Activated CD8-positive, alpha-beta memory T cell treated with anti-CD3 and anti-CD28 coated beads, Interleukin-2, amount 50 U/mL, for 48 hours (primary cell): Measurements from ENCODE around the gene TET1.
"Not testable (repeated sequence)": the region's sequence is repeated elsewhere in the genome, so short reads cannot be mapped to it uniquely, and the experiment has no call there.

Experiments used
- DNase-seq: peaks from one replicate; pipeline ENCODE4 v3.0.0-alpha.2; 2020

TET1 gene

DNA sequence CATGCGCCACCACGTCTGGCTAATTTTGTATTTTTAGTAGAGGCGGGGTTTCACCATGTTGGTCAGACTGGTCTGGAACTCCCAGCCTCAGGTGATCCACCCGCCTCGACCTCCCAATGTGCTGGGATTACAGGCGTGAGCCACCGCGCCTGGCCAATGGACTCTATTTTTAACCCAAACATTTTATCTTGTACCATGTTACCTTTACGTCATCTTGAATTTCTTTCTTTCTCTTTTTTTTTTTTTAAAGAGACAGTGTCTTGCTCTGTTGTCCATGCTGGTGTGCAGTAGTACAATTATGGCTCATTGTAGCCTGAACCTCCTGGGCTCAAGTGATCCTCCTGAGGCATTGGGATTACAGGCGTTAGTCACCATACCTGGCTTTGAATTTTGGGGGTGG is 57.6 kb downstream of the TET1 start:
- not testable (repeated sequence) for DNase-seq

DNA sequence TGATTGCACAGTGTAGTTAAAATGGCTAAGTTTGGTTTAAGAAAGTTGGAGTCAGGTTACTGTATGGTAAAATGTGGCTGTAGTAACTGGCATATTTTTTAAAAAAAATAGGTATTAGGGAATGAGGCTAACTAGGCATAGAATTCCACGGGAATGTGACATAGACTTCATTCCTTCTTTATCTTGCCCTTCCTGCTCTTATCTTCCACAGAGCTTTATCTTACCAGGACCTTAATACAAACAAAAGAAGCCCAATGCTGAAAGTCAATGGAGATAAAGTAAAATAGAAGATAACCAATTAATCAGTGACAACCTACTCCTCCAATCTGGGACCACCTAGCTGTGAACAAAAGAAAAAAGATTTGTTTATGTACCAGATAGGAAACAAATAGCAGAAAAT is 58.1 kb downstream of the TET1 start:
- DNase-seq = no peak

DNA sequence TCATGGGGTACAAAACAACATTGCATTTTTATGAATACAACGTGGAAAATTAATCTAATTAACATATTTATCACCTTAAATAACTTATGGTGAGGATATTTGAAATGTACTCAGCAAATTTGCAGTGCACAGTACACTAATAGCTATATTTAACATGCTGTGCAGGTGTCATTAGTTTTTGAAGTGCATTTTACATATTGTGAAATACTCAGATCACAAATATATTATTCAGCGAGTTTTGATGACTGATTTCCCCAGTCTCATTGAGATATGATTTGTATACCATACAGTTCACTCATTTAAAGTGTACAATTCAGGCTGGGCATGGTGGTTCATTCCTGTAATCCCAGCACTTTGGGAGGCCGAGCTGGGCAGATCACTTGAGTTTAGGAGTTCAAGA is 59.5 kb downstream of the TET1 start:
- no peak for DNase-seq

DNA sequence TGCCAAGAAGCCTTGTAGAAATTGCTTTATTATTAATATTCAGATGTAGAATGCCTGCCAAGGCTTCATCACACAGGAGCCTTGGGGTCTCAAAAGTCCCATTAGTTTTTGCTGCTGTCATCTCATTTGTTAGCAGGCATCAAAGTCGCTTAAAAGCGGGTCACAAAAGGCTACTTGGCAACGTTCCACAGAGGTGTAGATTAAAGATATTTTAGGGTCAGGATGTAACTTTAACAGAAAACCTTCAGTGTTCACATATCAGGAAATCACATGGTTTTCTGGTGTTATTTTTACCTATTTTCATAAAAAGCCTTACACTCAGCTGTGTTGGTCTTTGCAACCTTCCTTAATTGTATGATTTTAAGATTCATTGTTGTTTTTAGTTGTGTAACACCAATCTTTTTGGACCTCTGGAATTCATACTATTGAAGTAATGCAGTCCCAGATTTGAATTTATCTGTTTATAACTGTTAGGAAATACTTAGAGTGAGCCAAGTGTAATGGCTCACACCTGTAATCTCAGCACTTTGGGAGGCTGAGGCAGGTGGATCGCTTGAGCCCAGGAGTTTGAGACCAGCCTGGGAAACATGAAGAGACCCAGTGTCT is 65.3 kb downstream of the TET1 start:
- no peak for DNase-seq

DNA sequence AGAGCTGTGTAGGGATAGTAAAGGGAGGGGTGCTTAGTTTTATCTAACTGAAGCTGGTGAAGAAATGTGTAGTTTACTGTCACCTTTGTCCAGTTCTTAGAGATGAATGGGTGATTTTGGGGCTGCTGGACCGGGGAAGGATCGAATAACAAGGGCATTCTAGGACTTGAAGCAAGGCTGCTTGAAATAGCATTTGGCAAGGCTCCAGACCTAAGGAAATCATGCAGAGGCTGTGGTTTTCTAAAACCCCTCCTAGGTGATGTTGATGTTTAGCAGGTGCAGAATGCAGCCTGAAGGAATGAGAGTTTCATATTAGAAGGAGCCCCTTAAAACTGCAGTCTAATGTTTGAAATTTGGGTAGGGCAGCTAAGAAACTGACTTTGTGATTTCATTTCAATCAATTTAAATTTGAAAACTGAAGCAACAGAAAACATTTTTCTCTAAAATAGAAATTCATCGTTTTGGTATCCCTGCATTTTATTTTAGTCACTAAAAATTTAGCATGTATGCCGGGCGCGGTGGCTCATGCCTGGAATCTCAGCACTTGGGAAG is 68.5 kb downstream of the TET1 start:
- DNase-seq = no peak

DNA sequence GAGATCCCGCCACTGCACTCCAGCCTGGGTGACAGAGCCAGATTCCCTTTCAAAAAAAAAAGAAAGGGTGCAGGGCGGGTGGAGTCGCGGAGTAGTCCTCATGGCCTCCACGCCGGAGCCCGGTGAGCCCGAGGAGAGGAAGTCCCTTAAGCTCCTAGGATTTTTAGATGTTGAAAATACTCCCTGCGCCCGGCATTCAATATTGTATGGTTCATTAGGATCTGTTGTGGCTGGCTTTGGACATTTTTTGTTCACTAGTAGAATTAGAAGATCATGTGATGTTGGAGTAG is 72.1 kb downstream of the TET1 start:
- not testable (repeated sequence) for DNase-seq

DNA sequence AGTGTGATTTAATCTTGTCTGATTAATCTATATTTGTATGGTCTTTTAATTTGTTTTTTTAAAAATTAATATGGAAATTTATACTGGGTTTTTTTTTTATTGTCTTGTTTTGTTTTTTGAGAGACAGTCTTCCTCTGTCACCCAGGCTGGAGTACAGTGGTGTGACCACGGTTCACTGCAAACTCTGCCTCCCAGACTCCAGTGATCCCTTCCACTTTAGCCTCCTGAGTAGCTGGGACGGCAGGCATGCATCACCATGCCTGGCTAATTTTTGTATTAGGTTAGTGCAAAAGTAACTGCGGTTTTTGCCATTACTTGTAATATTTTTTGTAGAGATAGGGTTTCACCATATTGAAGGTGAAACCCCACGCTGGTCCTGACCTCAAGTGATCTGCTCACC is 73.1 kb downstream of the TET1 start:
- no peak for DNase-seq

DNA sequence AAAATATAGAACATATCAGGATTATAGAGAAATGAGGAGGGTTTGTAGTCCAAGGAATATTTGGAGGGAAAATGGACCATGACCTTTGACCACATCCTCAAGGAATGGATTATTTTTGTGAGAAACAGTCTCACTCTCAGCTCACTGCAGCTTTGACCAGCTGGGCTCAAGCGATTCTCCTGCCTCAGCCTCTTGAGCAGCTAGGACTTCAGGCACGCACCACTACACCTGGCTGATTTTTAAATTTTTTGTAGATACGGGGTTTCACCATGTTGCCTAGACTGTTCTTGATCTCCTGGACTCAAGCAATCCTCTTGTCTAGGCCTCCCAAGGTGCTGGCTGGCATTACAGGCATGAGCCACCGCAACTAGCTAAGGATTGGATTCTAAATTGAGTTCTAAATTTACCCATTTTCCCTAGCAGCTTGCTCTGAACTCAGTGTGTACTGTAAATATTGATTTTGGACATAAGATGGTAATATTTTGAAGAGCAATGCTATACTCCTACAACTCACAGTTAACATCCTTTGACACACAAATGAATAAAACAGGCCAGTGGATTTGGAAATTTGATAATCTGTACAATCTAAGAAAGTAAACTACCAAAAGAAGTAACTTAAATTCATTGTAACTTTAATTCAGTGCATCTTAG is 73.8 kb downstream of the TET1 start:
- no peak for DNase-seq

DNA sequence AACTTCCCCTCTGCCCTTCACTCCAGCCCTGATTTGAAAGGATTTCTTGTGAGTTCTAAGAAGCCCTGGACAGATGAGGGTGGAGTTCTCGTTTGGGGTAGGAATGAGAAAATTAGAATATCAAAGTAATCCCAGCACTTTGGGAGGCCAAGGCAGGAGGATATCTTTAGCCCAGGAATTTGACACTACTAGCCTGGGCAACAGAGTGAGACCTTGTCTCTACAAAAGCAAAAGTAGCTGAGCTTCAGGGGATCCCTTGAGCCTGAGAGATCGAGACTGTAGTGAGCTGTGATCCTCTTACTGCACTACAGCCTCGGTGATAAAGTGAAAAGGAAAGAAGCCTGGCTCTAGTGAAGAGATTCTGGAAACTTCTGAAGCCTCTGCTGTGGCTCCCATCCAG is 76.2 kb downstream of the TET1 start:
- no peak for DNase-seq

DNA sequence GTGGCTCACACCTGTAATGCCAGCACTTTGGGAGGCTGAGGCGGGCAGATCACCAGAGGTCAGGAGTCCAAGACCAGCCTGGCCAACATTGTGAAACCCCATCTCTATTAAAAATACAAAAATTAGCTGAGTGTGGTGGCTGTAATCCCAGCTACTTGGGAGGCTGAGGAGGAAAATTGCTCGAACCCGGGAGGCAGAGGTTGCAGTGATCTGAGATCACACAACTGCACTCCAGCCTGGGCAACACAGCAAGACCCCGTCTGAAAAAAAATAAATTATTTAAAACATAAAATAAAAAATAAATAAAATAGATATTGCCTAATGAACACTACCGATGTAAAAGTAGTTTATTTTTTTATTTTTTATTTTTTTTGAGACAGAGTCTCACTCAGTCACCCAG is 83.4 kb downstream of the TET1 start:
- not testable (repeated sequence) for DNase-seq

DNA sequence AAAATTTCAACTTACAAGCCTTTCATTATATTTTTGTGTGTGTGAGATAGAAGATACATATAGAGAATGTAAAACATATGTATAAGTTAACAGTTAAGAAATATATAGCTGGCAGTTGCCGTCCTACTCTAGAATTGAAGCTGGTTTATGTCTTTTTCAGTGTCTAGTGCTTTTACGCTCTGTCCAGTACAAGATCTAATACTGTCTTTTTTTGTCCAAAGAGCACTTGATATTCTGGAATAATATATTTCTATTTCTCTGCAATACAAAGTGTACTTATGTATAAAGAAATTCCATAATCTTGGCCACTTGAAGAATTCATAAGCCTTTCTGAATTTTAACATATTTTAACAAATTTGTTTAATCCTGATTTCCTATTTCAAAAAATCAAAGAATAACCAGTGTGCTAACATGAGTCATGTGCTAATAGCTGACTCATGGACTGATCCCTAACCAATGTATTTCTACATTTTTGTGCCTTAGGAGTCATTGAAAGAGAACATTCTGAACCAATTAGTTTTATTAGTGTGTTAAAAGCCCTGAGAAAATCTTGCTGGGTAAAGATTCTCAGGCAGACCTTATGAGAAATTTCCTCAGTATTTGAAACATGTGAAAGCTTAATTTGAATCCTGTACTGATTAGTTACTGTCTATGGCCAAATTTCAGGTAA is 87.7 kb downstream of the TET1 start:
- DNase-seq = no peak

DNA sequence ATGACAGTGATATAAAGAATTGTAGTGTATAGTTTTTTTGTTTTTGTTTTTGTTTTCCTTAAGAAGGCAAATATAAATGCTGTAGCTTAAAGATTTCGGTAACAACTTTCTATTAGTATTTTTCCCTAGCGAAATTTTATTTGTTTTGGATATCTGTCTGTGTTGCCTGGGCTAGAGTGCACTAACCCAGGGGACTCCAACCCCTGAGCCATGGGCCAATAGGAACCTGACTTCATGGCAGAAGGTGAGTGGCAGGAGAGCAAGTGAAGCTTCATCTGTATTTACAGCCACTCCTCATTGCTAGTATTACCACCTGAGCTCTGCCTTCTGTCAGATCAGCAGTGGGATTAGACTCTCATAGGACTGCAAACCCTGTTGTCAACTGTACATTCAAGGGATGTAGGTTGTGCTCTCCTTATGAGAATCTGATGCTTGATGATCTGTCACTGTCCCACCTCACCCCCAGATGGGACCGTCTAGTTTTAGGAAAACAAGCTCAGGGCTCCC is 95.5 kb downstream of the TET1 start:
- DNase-seq = no peak

DNA sequence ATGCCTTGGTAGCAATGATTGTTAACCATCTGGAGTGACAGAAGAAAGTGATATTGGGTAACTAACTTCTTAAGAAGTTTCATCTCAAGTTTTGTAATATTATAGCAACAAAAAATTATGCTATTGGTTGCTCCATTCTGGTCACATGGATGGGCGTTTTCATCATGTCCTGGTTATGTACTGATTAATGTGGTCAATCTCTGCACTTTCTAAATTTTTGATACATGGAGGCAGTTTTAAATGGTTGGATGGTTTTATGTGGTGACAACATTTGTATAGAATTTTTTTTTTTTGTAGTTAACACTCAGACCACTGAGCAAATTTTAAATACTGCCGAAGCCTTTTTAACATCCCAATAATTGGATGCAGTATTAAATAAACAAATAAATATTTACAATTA is 105.7 kb downstream of the TET1 start:
- no peak for DNase-seq

DNA sequence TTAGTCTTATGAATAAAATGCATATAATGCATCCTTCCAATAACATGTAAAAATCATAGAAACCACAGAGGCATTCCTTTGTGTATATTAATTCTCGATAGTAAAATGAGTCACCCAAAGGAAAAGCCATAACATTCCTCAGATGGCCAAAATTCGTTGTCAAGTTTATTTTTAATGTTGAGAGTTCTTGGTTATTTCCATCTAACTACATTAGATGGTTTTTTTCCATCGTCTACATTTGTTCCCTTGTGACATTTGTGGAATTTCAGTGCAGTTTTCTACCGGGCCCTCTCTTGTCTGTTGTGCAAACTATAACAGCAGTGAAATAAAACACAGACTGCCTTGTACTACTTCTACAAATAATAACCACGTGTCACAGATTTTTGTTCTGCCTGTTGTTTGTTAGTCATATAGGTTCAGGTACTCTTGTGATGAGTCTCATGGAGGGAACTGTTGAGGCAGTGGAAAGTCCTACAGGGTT is 106.2 kb downstream of the TET1 start:
- DNase-seq = no peak

DNA sequence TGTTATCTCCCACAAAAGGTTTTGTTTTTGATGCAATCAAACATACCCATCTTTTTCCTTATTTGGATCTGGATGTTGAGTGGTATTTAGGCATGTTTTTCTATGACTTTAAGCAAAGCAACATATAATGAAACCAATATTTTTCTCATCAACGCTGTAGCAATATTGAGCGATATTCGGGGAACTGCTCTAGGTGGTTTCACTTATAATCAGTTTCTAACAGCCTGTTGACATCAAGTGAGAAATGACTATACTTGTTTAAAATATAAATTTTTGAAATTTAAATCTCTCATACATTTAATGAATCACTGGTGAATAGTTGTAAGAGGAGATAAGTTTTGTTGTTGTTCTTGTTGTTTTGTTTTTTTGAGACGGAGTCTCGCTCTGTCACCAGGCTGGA is 108.1 kb downstream of the TET1 start:
- DNase-seq = no peak

DNA sequence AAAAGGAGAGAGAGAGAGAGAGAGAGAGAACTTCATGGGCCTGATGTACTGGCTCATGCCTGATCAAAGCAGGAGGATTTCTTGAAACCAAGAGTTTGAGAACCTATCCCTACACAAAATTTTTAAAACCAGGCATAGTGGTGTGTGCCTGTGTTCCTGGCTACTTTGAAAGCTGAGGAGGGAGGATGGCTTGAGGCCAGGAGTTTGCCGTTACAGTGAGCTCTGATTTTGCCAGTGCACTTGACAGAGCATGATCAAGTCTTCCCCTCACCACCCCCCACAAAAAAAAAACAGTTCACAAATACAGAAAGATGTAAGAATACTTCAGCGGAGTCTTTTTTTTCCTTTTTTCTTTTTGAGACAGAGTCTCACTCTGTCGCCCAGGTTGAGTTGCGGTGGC is 108.8 kb downstream of the TET1 start:
- no peak for DNase-seq

DNA sequence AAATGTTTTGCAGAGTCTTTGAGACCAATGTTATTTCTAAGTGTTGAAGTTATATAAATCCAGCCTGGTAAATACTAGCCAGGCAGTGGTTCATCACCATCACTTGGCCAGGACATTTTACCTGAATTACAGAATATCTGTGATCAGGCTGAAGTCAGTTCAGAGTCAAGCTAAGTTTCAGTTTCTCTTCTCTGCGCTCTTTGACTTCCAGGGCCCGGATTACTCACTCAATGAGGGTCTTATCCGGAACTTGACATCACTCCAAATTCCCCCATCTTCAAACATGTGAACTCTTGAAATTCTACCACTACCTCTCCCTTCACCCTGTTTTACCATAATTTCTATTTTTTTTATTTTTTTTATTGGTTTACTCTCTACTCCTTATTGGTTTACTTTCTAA is 124.3 kb downstream of the TET1 start:
- DNase-seq = no peak

DNA sequence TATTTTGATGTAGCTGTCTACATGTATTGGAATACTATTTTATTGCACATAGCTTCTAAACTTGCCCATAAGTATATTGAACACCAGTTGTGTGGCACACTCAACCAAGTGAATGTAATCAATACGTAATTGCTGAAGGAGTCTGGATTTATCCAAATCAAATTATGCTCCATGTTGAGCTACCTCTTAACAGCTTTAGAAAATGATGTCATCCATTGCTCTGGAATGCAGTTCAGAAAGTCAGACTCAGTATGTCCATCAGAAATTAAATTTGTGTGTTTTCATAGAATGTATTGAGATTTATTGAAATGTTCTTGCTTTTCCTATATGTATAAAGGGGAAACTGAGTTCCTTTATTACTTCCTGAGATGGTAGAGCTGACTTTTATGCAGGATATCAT is 135.9 kb downstream of the TET1 start:
- DNase-seq = no peak

DNA sequence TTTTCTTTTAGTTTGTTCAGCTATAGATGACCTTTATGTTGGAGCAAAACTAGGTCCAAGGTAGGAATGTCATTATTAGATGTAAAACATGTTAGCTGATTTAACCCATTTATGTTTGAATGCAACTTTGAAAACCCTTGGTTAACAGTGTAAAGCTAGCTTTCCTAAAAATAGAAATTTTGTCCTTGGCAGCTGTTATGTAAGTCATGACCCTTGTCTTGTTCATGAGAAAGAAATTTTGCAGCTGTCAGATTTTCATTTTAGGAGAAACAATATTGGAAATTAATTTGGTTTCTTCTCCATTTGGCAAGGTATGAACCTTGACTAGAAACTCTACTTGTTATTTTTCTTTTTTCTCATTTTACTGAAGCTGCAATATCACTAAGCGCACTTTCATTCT is 137.0 kb downstream of the TET1 start:
- no peak for DNase-seq

DNA sequence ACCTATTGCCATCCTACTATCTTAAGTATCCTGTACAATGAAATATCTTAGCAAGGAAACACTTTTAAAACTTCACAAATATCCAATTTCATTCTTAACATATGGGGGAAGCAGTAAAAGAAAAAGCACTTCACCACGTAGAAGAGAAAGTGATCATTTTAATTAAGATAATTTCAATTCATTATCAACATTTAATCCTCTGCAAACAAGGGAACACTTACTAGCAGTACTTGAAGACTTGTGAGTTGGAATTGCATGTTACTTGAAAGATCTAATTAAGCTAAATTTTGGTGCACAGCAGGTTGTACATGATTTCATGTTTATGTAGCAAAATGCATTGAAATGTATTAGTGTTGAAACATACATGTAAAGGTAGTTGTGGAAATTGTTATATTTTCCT is 140.1 kb downstream of the TET1 start:
- DNase-seq = no peak

DNA sequence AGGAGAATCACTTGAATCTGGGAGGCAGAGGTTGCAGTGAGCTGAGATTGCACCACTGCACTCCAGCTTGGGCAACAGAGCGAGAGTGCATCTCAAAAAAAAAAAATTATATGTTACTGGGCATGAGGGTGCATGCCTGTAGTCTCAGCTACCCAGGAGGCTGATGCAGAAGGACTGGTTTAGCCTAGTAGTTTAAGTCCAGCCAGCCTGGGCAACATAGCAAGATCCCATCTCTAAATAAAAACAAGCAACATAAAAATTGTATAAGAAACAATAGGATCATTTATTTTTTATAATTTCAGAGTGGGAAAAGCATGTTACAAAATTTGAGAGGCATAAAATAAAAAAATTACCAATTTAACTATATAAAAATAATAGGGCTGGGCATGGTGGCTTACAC is 145.4 kb downstream of the TET1 start:
- DNase-seq = no peak

DNA sequence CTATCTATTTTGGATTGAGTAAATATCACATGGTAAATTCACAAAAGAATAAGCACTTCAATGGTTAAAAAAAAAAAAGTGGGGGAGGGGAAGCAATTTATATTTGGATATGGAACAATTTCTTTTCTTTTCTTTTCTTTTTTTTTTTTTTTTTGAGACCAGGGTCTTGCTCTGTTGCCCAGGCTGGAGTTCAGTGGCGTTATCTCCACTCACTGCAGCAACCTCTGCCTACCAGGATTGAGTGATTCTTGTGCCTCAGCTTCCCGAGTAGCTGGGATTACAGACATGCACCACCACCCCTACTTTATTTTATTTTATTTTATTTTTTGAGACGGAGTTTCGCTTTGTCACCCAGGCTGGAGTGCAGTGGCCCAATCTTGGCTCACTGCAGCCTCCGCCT is 148.8 kb downstream of the TET1 start:
- DNase-seq = not testable (repeated sequence)

DNA sequence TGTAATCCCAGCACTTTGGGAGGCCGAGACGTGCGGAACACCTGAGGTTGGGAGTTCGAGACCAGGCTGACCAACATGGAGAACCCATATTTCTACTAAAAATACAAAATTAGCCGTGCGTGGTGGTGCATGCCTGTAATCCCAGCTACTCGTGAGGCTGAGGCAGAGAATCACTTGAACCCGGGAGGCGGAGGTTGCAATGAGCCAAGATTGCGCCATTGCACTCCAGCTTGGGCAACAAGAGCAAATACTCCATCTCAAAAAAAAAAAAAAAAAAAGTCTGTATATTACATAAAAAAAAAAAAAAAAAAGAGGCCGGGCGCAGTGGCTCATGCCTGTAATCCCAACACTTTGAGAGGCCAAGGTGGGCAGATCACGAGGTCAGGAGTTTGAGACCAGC is 152.9 kb downstream of the TET1 start:
- DNase-seq = not testable (repeated sequence)

DNA sequence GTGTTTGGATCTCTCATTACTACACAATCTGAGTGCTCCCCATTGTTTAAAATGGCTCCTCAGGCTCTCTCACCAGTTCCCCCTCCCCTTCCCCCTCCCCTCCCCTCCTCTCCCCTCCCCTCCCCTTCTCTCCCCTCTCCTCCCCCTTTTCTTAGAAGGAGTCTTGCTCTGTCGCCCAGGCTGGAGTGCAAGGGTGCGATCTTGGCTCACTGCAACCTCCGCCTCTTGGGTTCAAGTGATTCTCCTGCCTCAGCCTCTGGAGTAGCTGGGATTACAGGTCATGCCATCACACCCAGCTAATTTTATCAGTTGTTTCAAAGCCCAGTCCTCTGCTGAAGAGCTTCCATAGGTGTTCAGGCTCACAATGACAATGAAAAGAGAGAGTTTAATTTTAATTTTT is 157.3 kb downstream of the TET1 start:
- no peak for DNase-seq
